Measurements from ENCODE around the gene HS3ST3B1.

The HS3ST3B1 gene

GRCh38 chr17:14320734-14321475 lies 20.0 kb downstream of the HS3ST3B1 start:
- H3K4me3 ChIP-seq (replicated peaks; ENCODE audit: insufficient read depth, low read length): no peak overlapping the region
- H3K27me3 ChIP-seq (ENCODE audit: insufficient read depth, poor library complexity, severe bottlenecking): no peaks in the 10 kb centered on the region
- DNase-seq (ENCODE audit: low read depth in 1 of 2, low spot score in 1 of 2): no peak
- H3K27ac ChIP-seq (replicated peaks): no peak overlapping the region
- no peak for TF ChIP-seq POLR2AphosphoS5 (IDR thresholded peaks at IDR 0.05; ENCODE audit: low read depth)
- no peak for TF ChIP-seq SPI1 (IDR thresholded peaks at IDR 0.05; ENCODE audit: borderline replicate concordance, low read depth)
- no peak for TF ChIP-seq CTCF (IDR thresholded peaks at IDR 0.05; ENCODE audit: insufficient read depth, low read length)
- no peak for TF ChIP-seq GABPA (IDR thresholded peaks at IDR 0.05; ENCODE audit: low read depth)
- no peak for TF ChIP-seq REST (IDR thresholded peaks at IDR 0.05; ENCODE audit: insufficient replicate concordance, low read depth)

GRCh38 chr17:14321476-14321949 lies 20.6 kb downstream of the HS3ST3B1 start:
- DNase-seq (ENCODE audit: low read depth in 1 of 2, low spot score in 1 of 2): no peak
- H3K27ac ChIP-seq (replicated peaks): no peak overlapping the region
- no peaks in the 10 kb centered on the region for H3K27me3 ChIP-seq (ENCODE audit: insufficient read depth, poor library complexity, severe bottlenecking)
- no peak for TF ChIP-seq POLR2AphosphoS5 (IDR thresholded peaks at IDR 0.05; ENCODE audit: low read depth)
- TF ChIP-seq CTCF (IDR thresholded peaks at IDR 0.05; ENCODE audit: insufficient read depth, low read length): no peak
- TF ChIP-seq GABPA (IDR thresholded peaks at IDR 0.05; ENCODE audit: low read depth): no peak
- no peak for TF ChIP-seq REST (IDR thresholded peaks at IDR 0.05; ENCODE audit: insufficient replicate concordance, low read depth)
- TF ChIP-seq SPI1 (IDR thresholded peaks at IDR 0.05; ENCODE audit: borderline replicate concordance, low read depth): no peak
- H3K4me3 ChIP-seq (replicated peaks; ENCODE audit: insufficient read depth, low read length): no peak overlapping the region

GRCh38 chr17:14321980-14322776 lies 21.3 kb downstream of the HS3ST3B1 start:
- TF ChIP-seq SPI1 (IDR thresholded peaks at IDR 0.05; ENCODE audit: borderline replicate concordance, low read depth) (no peak), CTCF (IDR thresholded peaks at IDR 0.05; ENCODE audit: insufficient read depth, low read length) (no peak), GABPA (IDR thresholded peaks at IDR 0.05; ENCODE audit: low read depth) (no peak), REST (IDR thresholded peaks at IDR 0.05; ENCODE audit: insufficient replicate concordance, low read depth) (no peak), POLR2AphosphoS5 (IDR thresholded peaks at IDR 0.05; ENCODE audit: low read depth) (no peak)
- H3K4me3 ChIP-seq (replicated peaks; ENCODE audit: insufficient read depth, low read length): no peak overlapping the region
- no peak overlapping the region for H3K27ac ChIP-seq (replicated peaks)
- DNase-seq (ENCODE audit: low read depth in 1 of 2, low spot score in 1 of 2): no peak
- H3K27me3 ChIP-seq (ENCODE audit: insufficient read depth, poor library complexity, severe bottlenecking): no peaks in the 10 kb centered on the region

All from HL-60 (cell line).